22Rv1 (cell line): Measurements from ENCODE around the gene HOXA10.

ENCODE experiments used
- CTCF ChIP-seq: fragments of 450-650 bp; IDR thresholded peaks from 2 replicates; pipeline ENCODE4 v1.5.1; 2017; ENCODE audit warnings: mild to moderate bottlenecking
- ZFX ChIP-seq: fragments of 450-650 bp; IDR thresholded peaks from 2 replicates; pipeline ENCODE4 v1.6.1; 2017; ENCODE audit warnings: antibody characterized with exemption, borderline replicate concordance

GRCh38 chr7:27147199-27148030 lies 26.7 kb downstream of the HOXA10 start, which contains the start of gene HOXA6:
- TF ChIP-seq CTCF (no peak), ZFX (no peak)
